OCI-LY7 (cell line): ENCODE measurements around the gene MED13. TPM values are rescaled to one million over a fixed set of nuclear protein-coding genes. Genes with fewer than 3 reads are reported as not detected.

Source experiments
- BruUV-seq: library from RNA; stranded (reverse); fragments of 400-500 nt; replicated peaks from 2 replicates; lab custom pipeline; 2021; lab: Mats Ljungman, UMichigan
- CTCF ChIA-PET: fragments of 300-600 bp; sonication (Branson Sonifier 250); formaldehyde crosslinking; loops from one replicate; lab custom pipeline; 2022; ENCODE audit warnings: antibody characterized with exemption; ENCODE audit not compliant: unreplicated experiment; lab: Charles Lee
- POLR2A ChIA-PET: fragments of 300-600 bp; sonication (Branson Sonifier 250); formaldehyde crosslinking; loops from one replicate; lab custom pipeline; 2022; ENCODE audit warnings: antibody characterized with exemption; lab: Charles Lee
- DNase-seq: peaks from one replicate; pipeline ENCODE4 v3.0.0-alpha.2; 2015; ENCODE audit warnings: low spot score
- H2AFZ ChIP-seq: fragments of 200-600 bp; sonication (generic), shearing (Covaris generic); 2 replicates; pipeline ENCODE4 v1.6.1; 2014; ENCODE audit warnings: mild to moderate bottlenecking, antibody characterized with exemption, low read length, moderate library complexity
- H3K27ac ChIP-seq: fragments of 200-600 bp; sonication (generic); 2 replicates; pipeline ENCODE4 v1.5.1; 2014; ENCODE audit warnings: mixed run types, low read depth, mild to moderate bottlenecking, moderate library complexity, low read length, inconsistent platforms; ENCODE audit not compliant: poor library complexity, severe bottlenecking
- H3K36me3 ChIP-seq: fragments of 200-600 bp; sonication (generic); 2 replicates; pipeline ENCODE4 v1.6.1; 2014; ENCODE audit warnings: mild to moderate bottlenecking, antibody characterized with exemption, low read length, moderate library complexity, mixed read lengths; ENCODE audit not compliant: insufficient read depth
- H3K4me1 ChIP-seq: fragments of 200-600 bp; sonication (generic); 2 replicates; pipeline ENCODE4 v1.5.1; 2014; ENCODE audit warnings: mild to moderate bottlenecking, low read length; ENCODE audit not compliant: insufficient read depth, poor library complexity, severe bottlenecking
- H3K4me2 ChIP-seq: fragments of 200-600 bp; sonication (generic); 2 replicates; pipeline ENCODE4 v1.6.1; 2014; ENCODE audit warnings: mild to moderate bottlenecking, low read length
- H3K4me3 ChIP-seq: fragments of 200-600 bp; sonication (generic); 2 replicates; pipeline ENCODE4 v1.5.1; 2014; ENCODE audit warnings: mild to moderate bottlenecking, low read depth, low read length; ENCODE audit not compliant: poor library complexity, severe bottlenecking
- H3K79me2 ChIP-seq: fragments of 200-600 bp; sonication (generic); 2 replicates; pipeline ENCODE4 v1.6.1; 2016; ENCODE audit warnings: low read depth, mild to moderate bottlenecking, low read length, moderate library complexity, mixed read lengths; ENCODE audit not compliant: insufficient read depth
- H3K9me2 ChIP-seq: fragments of 200-600 bp; sonication (generic); 2 replicates; pipeline ENCODE4 v1.6.1; 2016; ENCODE audit warnings: mild to moderate bottlenecking, low read length, mixed read lengths; ENCODE audit not compliant: insufficient read depth
- H3K9me3 ChIP-seq: fragments of 200-600 bp; sonication (generic); 2 replicates; pipeline ENCODE4 v1.6.1; 2014; ENCODE audit warnings: mild to moderate bottlenecking, mixed run types, low read length, mixed read lengths
- H4K20me1 ChIP-seq: fragments of 200-600 bp; sonication (generic); 2 replicates; pipeline ENCODE4 v1.6.1; 2014; ENCODE audit warnings: mild to moderate bottlenecking, antibody characterized with exemption, low read length, moderate library complexity, mixed read lengths; ENCODE audit not compliant: insufficient read depth
- CTCF ChIP-seq: fragments of 200-600 bp; sonication (generic); conservative IDR thresholded peaks from 2 replicates; pipeline ENCODE4 v1.5.1; 2014; ENCODE audit warnings: mild to moderate bottlenecking, antibody characterized with exemption, low read length, moderate library complexity, mixed read lengths
- EZH2phosphoT487 ChIP-seq: fragments of 200-600 bp; sonication (generic); IDR thresholded peaks from 2 replicates; pipeline ENCODE4 v1.6.1; 2018; ENCODE audit warnings: low read depth, borderline replicate concordance, mild to moderate bottlenecking, mixed run types, antibody characterized with exemption, low read length, moderate library complexity, mixed read lengths
- intact Hi-C: fragments of 100-400 bp; cut with micrococcal nuclease; formaldehyde crosslinking; loops from one replicate; pipeline ENCODE4 v1.10.0; 2022; ENCODE audit not compliant: unreplicated experiment
- total RNA-seq, 2 experiments: library from RNA; depleted of rRNA in 1 of 2; stranded (reverse); fragments of >200 nt in 1 of 2; shearing (Covaris generic) in 1 of 2; gene quantifications; 2 replicates each; pipeline ENCODE4 v1.2.3, GENCODE V29; 2014 to 2022

The MED13 gene
- total RNA-seq, 2 experiments from 2014 or later: 42.3 to 70.8 TPM

- no peaks in the 10 kb centered on the region for H3K4me1 ChIP-seq
- TF ChIP-seq CTCF (no peak), EZH2phosphoT487 (no peak)
- ChIA-PET POLR2A (interaction anchor here (0.7 to 1.0 kb wide), 2 partner anchors 52 to 75 kb away, joined by 3 to 9 read pairs; no protein-coding TSS in a partner anchor), CTCF (no interaction called here)
- no peaks in the 10 kb centered on the region for H3K9me3 ChIP-seq
- no peak overlapping the region for H3K4me3 ChIP-seq
- no peak overlapping the region for H2AFZ ChIP-seq
- no peak overlapping the region for H3K4me2 ChIP-seq
- H3K36me3 ChIP-seq: peaks cover 95% of the 10 kb centered on the region
- H4K20me1 ChIP-seq: no peaks in the 10 kb centered on the region
- no peak overlapping the region for H3K27ac ChIP-seq
- H3K79me2 ChIP-seq: peaks cover 19% of the 10 kb centered on the region
- no TSS peak for BruUV-seq
- intact Hi-C loops: no loop called here
- no peak for DNase-seq
- no peaks in the 10 kb centered on the region for H3K9me2 ChIP-seq
These were observed 95.0 kb downstream of the MED13 start for GRCh38 chr17:61970030-61970429.

GRCh38 chr17:61968757-61969156 is 96.3 kb downstream of the MED13 start:
- Histone ChIP-seq H4K20me1 (no peaks in the 10 kb centered on the region), H3K4me1 (no peaks in the 10 kb centered on the region), H3K27ac (no peak overlapping the region), H3K4me3 (no peak overlapping the region), H3K79me2 (peaks cover 8% of the 10 kb centered on the region; the same call in 1 of the 2 replicates), H3K36me3 (peaks cover 95% of the 10 kb centered on the region), H3K9me3 (no peaks in the 10 kb centered on the region), H3K4me2 (no peak overlapping the region), H2AFZ (no peak overlapping the region), H3K9me2 (no peaks in the 10 kb centered on the region)
- intact Hi-C loops: no loop called here
- no TSS peak for BruUV-seq
- TF ChIP-seq CTCF: no peak
- no peak for TF ChIP-seq EZH2phosphoT487
- no peak for DNase-seq
- POLR2A ChIA-PET: no interaction called here
- CTCF ChIA-PET: no interaction called here

DNA sequence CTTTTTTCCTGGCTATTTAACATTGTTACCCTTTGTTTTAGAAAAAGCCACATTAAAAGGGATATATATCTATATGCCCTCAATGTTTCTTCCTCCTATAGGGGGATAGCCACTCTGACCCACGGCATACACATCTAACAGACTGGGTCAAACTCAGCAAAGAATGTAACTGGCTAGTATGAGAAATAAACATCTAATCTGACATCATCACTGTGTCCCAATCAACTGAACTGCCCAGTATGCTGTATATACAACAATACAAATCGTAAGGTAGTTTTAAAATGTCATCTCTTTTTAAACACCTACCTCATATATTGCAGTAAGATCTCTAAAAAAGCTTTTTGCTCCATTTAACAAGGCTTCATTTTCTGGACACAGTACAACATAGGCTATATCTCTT is 97.3 kb downstream of the MED13 start:
- H3K36me3 ChIP-seq: peaks cover 97% of the 10 kb centered on the region
- intact Hi-C loops: no loop called here
- no peak for TF ChIP-seq EZH2phosphoT487
- TF ChIP-seq CTCF: no peak

More for the DNA sequence above, 97.3 kb downstream of the MED13 start:
- no peak overlapping the region for H2AFZ ChIP-seq
- CTCF ChIA-PET: no interaction called here
- no peak overlapping the region for H3K4me2 ChIP-seq
- POLR2A ChIA-PET: interaction anchor here (0.7 kb wide), 1 partner anchor 12 kb away, joined by 3 read pairs; no protein-coding TSS in a partner anchor
- no peaks in the 10 kb centered on the region for H3K9me2 ChIP-seq
- no peaks in the 10 kb centered on the region for H4K20me1 ChIP-seq
- no peaks in the 10 kb centered on the region for H3K4me1 ChIP-seq
- no TSS peak for BruUV-seq
- no peaks in the 10 kb centered on the region for H3K9me3 ChIP-seq
- no peak overlapping the region for H3K27ac ChIP-seq
- peaks cover under 1% of the 10 kb centered on the region; the same call in 1 of the 2 replicates for H3K79me2 ChIP-seq
- DNase-seq: no peak
- no peak overlapping the region for H3K4me3 ChIP-seq
